Measurements from ENCODE around the gene CIBAR2.

DNA sequence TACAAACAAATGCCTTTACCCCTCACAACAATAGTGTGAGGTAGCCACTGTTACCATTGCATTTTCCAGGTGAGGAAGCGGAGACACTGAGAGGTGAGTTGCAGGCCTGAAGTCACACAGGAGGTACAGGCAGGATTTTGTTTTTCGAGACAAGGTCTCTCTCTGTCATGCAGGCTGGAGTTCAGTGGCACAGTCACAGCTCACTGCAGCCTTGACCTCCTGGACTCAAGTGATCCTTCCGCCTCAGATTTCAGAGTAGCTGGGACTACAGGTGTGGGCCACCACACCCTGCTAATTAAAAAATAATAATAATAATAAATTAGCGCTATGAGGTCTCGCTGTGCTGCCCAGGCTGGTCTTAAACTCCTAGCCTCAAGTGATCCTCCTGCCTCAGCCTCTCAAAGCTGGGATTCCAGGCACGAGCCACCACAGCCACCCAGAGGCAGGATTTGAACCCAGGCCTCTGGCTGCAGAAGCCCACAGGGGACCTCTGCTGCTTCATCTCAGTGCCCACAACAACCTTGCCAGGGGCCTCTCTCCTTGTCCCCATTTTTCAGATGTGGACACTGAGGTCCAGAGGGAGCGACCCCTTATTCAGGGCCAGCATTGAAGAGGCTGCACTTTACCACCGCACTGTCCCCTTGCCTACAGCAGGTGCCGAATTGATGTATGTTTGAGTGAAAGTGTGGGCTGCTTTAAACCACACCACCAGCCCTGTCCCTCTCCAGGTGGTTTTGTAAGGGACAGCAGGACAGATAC, 16.0 kb upstream of the CIBAR2 start:
- TF ChIP-seq, protein P1, sequence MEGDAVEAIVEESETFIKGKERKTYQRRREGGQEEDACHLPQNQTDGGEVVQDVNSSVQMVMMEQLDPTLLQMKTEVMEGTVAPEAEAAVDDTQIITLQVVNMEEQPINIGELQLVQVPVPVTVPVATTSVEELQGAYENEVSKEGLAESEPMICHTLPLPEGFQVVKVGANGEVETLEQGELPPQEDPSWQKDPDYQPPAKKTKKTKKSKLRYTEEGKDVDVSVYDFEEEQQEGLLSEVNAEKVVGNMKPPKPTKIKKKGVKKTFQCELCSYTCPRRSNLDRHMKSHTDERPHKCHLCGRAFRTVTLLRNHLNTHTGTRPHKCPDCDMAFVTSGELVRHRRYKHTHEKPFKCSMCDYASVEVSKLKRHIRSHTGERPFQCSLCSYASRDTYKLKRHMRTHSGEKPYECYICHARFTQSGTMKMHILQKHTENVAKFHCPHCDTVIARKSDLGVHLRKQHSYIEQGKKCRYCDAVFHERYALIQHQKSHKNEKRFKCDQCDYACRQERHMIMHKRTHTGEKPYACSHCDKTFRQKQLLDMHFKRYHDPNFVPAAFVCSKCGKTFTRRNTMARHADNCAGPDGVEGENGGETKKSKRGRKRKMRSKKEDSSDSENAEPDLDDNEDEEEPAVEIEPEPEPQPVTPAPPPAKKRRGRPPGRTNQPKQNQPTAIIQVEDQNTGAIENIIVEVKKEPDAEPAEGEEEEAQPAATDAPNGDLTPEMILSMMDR (IDR thresholded peaks at IDR 0.05 in 2 of 3, conservative IDR thresholded peaks at IDR 0.05 in 1 of 3; ENCODE audit: insufficient read depth in 2 of 3, low read depth in 1 of 3, low read length in 3 of 3), result no peak
- TF ChIP-seq RAD21 (CRISPR knock-in tag; conservative IDR thresholded peaks at IDR 0.05 in 1 of 2, IDR thresholded peaks at IDR 0.05 in 1 of 2) (no peak), ZNF354B (CRISPR knock-in tag; IDR thresholded peaks at IDR 0.05) (no peak), EHMT2 (IDR thresholded peaks at IDR 0.05) (no peak)

Measured in K562 (cell line).